GM12872 (cell line): Measurements from ENCODE around the gene EDAR.

Source experiments
- TF ChIP-seq, protein P1 (sequence below): IDR thresholded peaks from 3 replicates; pipeline ENCODE4 v1.5.1; 2011; ENCODE audit warnings: low read depth, mild to moderate bottlenecking, low read length, moderate library complexity; ENCODE audit not compliant: insufficient read depth

The EDAR gene

GRCh38 chr2:108974674-108975073 is 14.3 kb downstream of the EDAR start:
- TF ChIP-seq, protein P1, sequence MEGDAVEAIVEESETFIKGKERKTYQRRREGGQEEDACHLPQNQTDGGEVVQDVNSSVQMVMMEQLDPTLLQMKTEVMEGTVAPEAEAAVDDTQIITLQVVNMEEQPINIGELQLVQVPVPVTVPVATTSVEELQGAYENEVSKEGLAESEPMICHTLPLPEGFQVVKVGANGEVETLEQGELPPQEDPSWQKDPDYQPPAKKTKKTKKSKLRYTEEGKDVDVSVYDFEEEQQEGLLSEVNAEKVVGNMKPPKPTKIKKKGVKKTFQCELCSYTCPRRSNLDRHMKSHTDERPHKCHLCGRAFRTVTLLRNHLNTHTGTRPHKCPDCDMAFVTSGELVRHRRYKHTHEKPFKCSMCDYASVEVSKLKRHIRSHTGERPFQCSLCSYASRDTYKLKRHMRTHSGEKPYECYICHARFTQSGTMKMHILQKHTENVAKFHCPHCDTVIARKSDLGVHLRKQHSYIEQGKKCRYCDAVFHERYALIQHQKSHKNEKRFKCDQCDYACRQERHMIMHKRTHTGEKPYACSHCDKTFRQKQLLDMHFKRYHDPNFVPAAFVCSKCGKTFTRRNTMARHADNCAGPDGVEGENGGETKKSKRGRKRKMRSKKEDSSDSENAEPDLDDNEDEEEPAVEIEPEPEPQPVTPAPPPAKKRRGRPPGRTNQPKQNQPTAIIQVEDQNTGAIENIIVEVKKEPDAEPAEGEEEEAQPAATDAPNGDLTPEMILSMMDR, result no peak

DNA sequence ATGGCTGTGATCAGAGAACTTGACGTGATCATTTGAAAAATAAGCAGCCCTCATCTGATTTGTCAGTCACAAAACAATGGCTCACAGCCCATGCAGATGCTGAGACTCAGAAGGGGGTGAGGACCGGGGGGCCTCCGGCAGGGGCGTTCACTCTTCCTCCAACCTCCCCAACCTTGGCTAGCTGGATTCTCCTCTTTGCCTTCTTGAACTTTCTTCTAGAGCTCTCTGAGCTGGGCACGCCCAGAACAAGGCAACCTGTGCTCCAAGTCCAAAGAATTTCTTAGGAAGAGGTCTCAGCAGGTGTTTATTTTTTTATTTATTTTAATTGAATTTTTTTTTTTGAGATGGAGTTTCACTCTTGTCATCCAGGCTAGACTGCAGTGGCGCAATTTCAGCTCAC is 16.4 kb downstream of the EDAR start:
- TF ChIP-seq, protein P1, result no peak

- TF ChIP-seq, protein P1, result no peak
Measured at GRCh38 chr2:108971661-108972566, 17.1 kb downstream of the EDAR start.

- TF ChIP-seq, protein P1, result no peak
Measured at GRCh38 chr2:108970369-108970768, 18.7 kb downstream of the EDAR start.

DNA sequence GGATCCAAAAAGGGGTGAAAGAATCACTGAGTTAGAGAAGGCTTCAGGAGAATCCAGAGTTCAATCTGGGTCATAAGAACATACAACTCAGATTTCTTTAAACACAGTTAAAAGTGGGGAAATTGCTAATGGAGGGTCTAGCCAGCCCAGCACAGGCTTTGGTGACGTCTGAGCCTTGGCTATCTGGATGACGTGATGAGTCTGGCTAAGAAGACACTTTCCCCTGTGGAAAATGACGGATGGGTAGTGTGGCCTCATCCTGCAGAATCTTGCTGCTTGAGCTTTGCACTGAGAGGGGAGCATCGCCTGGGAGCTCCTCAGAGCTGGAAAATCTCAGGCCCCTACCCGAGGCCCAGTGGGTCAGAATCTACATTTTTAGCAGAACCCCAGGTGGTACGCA is 19.2 kb downstream of the EDAR start:
- TF ChIP-seq, protein P1, result no peak

GRCh38 chr2:108968619-108969018 is 20.4 kb downstream of the EDAR start:
- TF ChIP-seq, protein P1, result no peak

GRCh38 chr2:108967757-108968156 is 21.3 kb downstream of the EDAR start:
- TF ChIP-seq, protein P1, result no peak
